HG02588 (cell line): ENCODE measurements around the gene PPP3CA.
"Not testable (repeated sequence)": the region's sequence is repeated elsewhere in the genome, so short reads cannot be mapped to it uniquely, and the experiment has no call there.

ENCODE experiments used
- ATAC-seq: cut with Tn5 transposase; IDR thresholded peaks from one replicate; pipeline ENCODE4 v1.9.1; 2021; ENCODE audit warnings: mild to moderate bottlenecking, moderate library complexity; ENCODE audit not compliant: unreplicated experiment

The PPP3CA gene

GRCh38 chr4:101152521-101152920 lies 194.8 kb downstream of the PPP3CA start:
- ATAC-seq, result no peak

GRCh38 chr4:101148551-101148950 lies 198.8 kb downstream of the PPP3CA start:
- no peak for ATAC-seq

GRCh38 chr4:101147283-101147682 lies 200.0 kb downstream of the PPP3CA start:
- no peak for ATAC-seq

- no peak for ATAC-seq
Measured at GRCh38 chr4:101145021-101145420, 202.3 kb downstream of the PPP3CA start.

- ATAC-seq, result no peak
Measured at GRCh38 chr4:101142259-101142658, 205.1 kb downstream of the PPP3CA start.

- ATAC-seq, result no peak
Measured at GRCh38 chr4:101141855-101142254, 205.5 kb downstream of the PPP3CA start.

GRCh38 chr4:101141230-101141629 lies 206.1 kb downstream of the PPP3CA start:
- ATAC-seq, result peak; percentile 48

- ATAC-seq, result no peak
Measured at GRCh38 chr4:101140228-101140627, 207.1 kb downstream of the PPP3CA start.

- ATAC-seq, result no peak
Measured at GRCh38 chr4:101136373-101137370, 210.7 kb downstream of the PPP3CA start.

GRCh38 chr4:101135371-101136010 lies 211.8 kb downstream of the PPP3CA start:
- ATAC-seq, result no peak

- ATAC-seq, result not testable (repeated sequence)
Measured at GRCh38 chr4:101131058-101131457, 216.3 kb downstream of the PPP3CA start.

GRCh38 chr4:101128898-101129297 lies 218.4 kb downstream of the PPP3CA start:
- ATAC-seq, result not testable (repeated sequence)

- no peak for ATAC-seq
Measured at GRCh38 chr4:101128473-101128872, 218.9 kb downstream of the PPP3CA start.

GRCh38 chr4:101127176-101127790 lies 220.0 kb downstream of the PPP3CA start:
- ATAC-seq, result no peak

- no peak for ATAC-seq
Measured at GRCh38 chr4:101126059-101126458, 221.3 kb downstream of the PPP3CA start.

GRCh38 chr4:101125045-101125942 lies 222.0 kb downstream of the PPP3CA start:
- no peak for ATAC-seq

GRCh38 chr4:101123231-101123630 lies 224.1 kb downstream of the PPP3CA start:
- ATAC-seq, result no peak

- no peak for ATAC-seq
Measured at GRCh38 chr4:101122019-101122418, 225.3 kb downstream of the PPP3CA start.

- no peak for ATAC-seq
Measured at GRCh38 chr4:101119141-101119540, 228.2 kb downstream of the PPP3CA start.

GRCh38 chr4:101118617-101119016 lies 228.7 kb downstream of the PPP3CA start:
- no peak for ATAC-seq
